Neural progenitor cell (in vitro differentiated cells): ENCODE measurements around the gene MYH7. TPM values are rescaled to one million over a fixed set of nuclear protein-coding genes. Genes with fewer than 3 reads are reported as not detected.
A peak's percentile ranks its signal among the peaks of the same experiment; 100 is the strongest.

Source experiments
- DNase-seq: peaks from one replicate; pipeline ENCODE4 v3.0.0-alpha.2; 2016; ENCODE audit warnings: low spot score
- H2AFZ ChIP-seq: fragments of 200-600 bp; sonication (generic); replicated peaks from 2 replicates; pipeline ENCODE4 v1.6.1; 2016; ENCODE audit warnings: antibody characterized with exemption
- H3F3A ChIP-seq: fragments of 200-600 bp; sonication (generic); 2 replicates; pipeline ENCODE4 v1.6.1; 2016; ENCODE audit warnings: antibody characterized with exemption, low read depth
- H3K27ac ChIP-seq: fragments of 200-600 bp; sonication (generic); 2 replicates; pipeline ENCODE4 v1.5.1; 2016; ENCODE audit warnings: mild to moderate bottlenecking
- H3K27me3 ChIP-seq: fragments of 200-600 bp; sonication (generic); 2 replicates; pipeline ENCODE4 v1.6.1; 2016; ENCODE audit warnings: mild to moderate bottlenecking, moderate library complexity
- H3K36me3 ChIP-seq: fragments of 200-600 bp; sonication (generic); 2 replicates; pipeline ENCODE4 v1.5.1; 2016
- H3K4me1 ChIP-seq: fragments of 200-600 bp; sonication (generic); 2 replicates; pipeline ENCODE4 v1.6.1; 2016; ENCODE audit warnings: mixed run types
- H3K4me2 ChIP-seq: fragments of 200-600 bp; sonication (generic); 2 replicates; pipeline ENCODE4 v1.6.1; 2016
- H3K4me3 ChIP-seq: fragments of 200-600 bp; sonication (generic); 2 replicates; pipeline ENCODE4 v1.5.1; 2016
- H3K79me2 ChIP-seq: fragments of 200-600 bp; sonication (generic); 2 replicates; pipeline ENCODE4 v1.6.1; 2016; ENCODE audit warnings: low read depth
- H3K9ac ChIP-seq: fragments of 200-600 bp; sonication (generic); 2 replicates; pipeline ENCODE4 v1.6.1; 2016
- H3K9me3 ChIP-seq: fragments of 200-600 bp; sonication (generic); 2 replicates; pipeline ENCODE4 v1.5.1; 2016; ENCODE audit warnings: low read depth
- H4K20me1 ChIP-seq: fragments of 200-600 bp; sonication (generic); 2 replicates; pipeline ENCODE4 v1.6.1; 2016; ENCODE audit warnings: low read depth
- H3K27ac Mint-ChIP-seq: 3 replicates; pipeline ENCODE4 v1.8.0; 2021; ENCODE audit warnings: mixed read lengths
- H3K27me3 Mint-ChIP-seq: 2 replicates; pipeline ENCODE4 v1.8.0; 2022; ENCODE audit warnings: low read depth, mild to moderate bottlenecking, inconsistent platforms, moderate library complexity, mixed read lengths; ENCODE audit not compliant: insufficient read depth
- H3K36me3 Mint-ChIP-seq: 3 replicates; pipeline ENCODE4 v1.8.0; 2021; ENCODE audit warnings: mixed read lengths
- H3K4me1 Mint-ChIP-seq: 3 replicates; pipeline ENCODE4 v1.8.0; 2021; ENCODE audit warnings: mixed read lengths
- H3K4me3 Mint-ChIP-seq: 3 replicates; pipeline ENCODE4 v1.8.0; 2021; ENCODE audit warnings: mild to moderate bottlenecking, moderate library complexity, mixed read lengths
- H3K9me3 Mint-ChIP-seq: 3 replicates; pipeline ENCODE4 v1.8.0; 2020; ENCODE audit warnings: mixed read lengths
- EZH2 ChIP-seq: fragments of 200-600 bp; sonication (generic); IDR thresholded peaks from 2 replicates; pipeline ENCODE4 v1.6.1; 2017; ENCODE audit warnings: antibody characterized with exemption, mild to moderate bottlenecking, moderate library complexity
- EZH2phosphoT487 ChIP-seq: fragments of 200-600 bp; sonication (generic); IDR thresholded peaks from 2 replicates; pipeline ENCODE4 v1.6.1; 2017; ENCODE audit warnings: antibody characterized with exemption
- total RNA-seq: library from RNA; depleted of rRNA; stranded (reverse); fragments of >200 nt; gene quantifications from 2 replicates; pipeline ENCODE4 v1.2.3, GENCODE V29; 2015; ENCODE audit warnings: low replicate concordance
- TF ChIP-seq, protein P1 (sequence below): fragments of 200-600 bp; sonication (generic); IDR thresholded peaks from 2 replicates; pipeline ENCODE4 v1.5.1; 2017; ENCODE audit warnings: antibody characterized with exemption, mild to moderate bottlenecking

MYH7 gene
- total RNA-seq, 1 donor from 2014 or later = not detected

DNA sequence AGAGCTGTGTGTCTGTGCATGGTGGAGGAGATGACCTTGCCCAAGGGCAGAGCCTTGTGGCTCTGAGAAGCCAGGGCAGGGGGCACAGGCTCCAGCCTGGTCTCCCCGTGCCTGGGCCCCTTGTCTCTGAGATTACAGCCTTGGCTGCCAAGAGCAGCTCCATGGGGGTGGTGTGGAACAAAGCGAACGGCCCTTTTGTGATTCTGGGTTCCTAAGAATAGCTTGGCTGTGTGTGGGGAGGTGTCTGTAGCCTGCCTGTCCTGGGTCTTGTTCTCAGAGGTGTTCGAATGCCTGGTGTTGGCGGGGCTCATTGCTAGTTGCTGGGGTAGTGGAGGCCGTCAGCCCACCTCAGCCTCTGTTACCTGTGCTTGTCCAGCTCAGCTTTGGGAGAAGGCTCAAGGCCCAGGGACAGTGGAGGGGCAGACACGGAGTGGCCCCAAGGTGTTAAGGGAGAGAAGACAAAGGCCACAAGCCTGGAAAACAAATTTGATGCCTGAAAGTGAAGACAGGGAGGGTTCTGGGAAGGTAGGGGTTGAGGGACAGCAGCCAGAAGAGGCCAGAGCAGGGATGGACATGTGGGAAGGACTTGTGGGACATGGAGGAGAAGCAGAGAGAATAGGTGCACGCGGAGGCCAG lies 7.4 kb upstream of the MYH7 start:
- H2AFZ ChIP-seq = peak overlapping the region; percentile 54
- Mint-ChIP-seq H3K36me3 (no peaks in the 10 kb centered on the region), H3K27me3 (peaks cover 12% of the 10 kb centered on the region), H3K9me3 (no peaks in the 10 kb centered on the region), H3K4me3 (no peak overlapping the region), H3K27ac (peak overlapping the region; percentile 95), H3K4me1 (peaks cover 45% of the 10 kb centered on the region)
- DNase-seq = peak; percentile 78
- peaks cover 43% of the 10 kb centered on the region for H3K4me1 ChIP-seq
- H4K20me1 ChIP-seq = no peaks in the 10 kb centered on the region
- TF ChIP-seq EZH2phosphoT487 = no peak
- TF ChIP-seq EZH2 = no peak
- TF ChIP-seq, protein P1, sequence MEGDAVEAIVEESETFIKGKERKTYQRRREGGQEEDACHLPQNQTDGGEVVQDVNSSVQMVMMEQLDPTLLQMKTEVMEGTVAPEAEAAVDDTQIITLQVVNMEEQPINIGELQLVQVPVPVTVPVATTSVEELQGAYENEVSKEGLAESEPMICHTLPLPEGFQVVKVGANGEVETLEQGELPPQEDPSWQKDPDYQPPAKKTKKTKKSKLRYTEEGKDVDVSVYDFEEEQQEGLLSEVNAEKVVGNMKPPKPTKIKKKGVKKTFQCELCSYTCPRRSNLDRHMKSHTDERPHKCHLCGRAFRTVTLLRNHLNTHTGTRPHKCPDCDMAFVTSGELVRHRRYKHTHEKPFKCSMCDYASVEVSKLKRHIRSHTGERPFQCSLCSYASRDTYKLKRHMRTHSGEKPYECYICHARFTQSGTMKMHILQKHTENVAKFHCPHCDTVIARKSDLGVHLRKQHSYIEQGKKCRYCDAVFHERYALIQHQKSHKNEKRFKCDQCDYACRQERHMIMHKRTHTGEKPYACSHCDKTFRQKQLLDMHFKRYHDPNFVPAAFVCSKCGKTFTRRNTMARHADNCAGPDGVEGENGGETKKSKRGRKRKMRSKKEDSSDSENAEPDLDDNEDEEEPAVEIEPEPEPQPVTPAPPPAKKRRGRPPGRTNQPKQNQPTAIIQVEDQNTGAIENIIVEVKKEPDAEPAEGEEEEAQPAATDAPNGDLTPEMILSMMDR = no peak
- peaks cover 29% of the 10 kb centered on the region for H3F3A ChIP-seq
- no peaks in the 10 kb centered on the region for H3K36me3 ChIP-seq
- H3K79me2 ChIP-seq = no peaks in the 10 kb centered on the region
- no peaks in the 10 kb centered on the region for H3K9me3 ChIP-seq
- no peak overlapping the region for H3K9ac ChIP-seq
- no peak overlapping the region for H3K4me3 ChIP-seq
- peaks cover 9% of the 10 kb centered on the region for H3K27me3 ChIP-seq
- no peak overlapping the region for H3K27ac ChIP-seq
- H3K4me2 ChIP-seq = peak overlapping the region; percentile 75

DNA sequence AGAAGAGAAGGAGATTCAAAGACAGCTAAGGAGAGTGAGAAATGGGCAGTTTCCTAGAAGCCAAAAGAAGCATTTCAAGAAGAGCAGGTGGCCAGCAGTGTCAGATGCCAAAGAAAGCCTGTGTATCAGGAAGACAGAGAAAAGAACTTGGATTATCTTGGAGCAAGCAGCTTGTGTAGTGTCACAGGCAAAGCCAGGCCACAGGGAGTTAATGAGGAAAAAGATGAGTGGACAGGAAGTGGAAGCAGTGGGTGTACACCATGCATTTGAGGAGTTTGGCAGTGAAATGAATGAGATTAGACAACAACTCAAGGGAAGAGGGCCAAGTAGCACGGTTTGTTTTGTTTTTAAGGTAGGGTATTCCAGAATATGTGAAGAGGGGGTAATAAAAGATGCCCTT lies 5.6 kb upstream of the MYH7 start:
- no peaks in the 10 kb centered on the region for H3K9me3 ChIP-seq
- Mint-ChIP-seq H3K4me3 (no peak overlapping the region), H3K4me1 (peaks cover 63% of the 10 kb centered on the region), H3K27me3 (peaks cover 12% of the 10 kb centered on the region), H3K36me3 (no peaks in the 10 kb centered on the region), H3K27ac (no peak overlapping the region), H3K9me3 (no peaks in the 10 kb centered on the region)
- H3K79me2 ChIP-seq = no peaks in the 10 kb centered on the region
- H3K27me3 ChIP-seq = peaks cover 9% of the 10 kb centered on the region
- TF ChIP-seq, protein P1 = no peak
- TF ChIP-seq EZH2 (no peak), EZH2phosphoT487 (no peak)
- peaks cover 61% of the 10 kb centered on the region for H3K4me1 ChIP-seq
- no peak overlapping the region for H3K9ac ChIP-seq
- H3K4me3 ChIP-seq = no peak overlapping the region
- H3K27ac ChIP-seq = no peak overlapping the region
- H3F3A ChIP-seq = peaks cover 46% of the 10 kb centered on the region
- H4K20me1 ChIP-seq = no peaks in the 10 kb centered on the region
- no peak overlapping the region for H3K4me2 ChIP-seq
- H2AFZ ChIP-seq = no peak overlapping the region
- DNase-seq = no peak
- no peaks in the 10 kb centered on the region for H3K36me3 ChIP-seq

DNA sequence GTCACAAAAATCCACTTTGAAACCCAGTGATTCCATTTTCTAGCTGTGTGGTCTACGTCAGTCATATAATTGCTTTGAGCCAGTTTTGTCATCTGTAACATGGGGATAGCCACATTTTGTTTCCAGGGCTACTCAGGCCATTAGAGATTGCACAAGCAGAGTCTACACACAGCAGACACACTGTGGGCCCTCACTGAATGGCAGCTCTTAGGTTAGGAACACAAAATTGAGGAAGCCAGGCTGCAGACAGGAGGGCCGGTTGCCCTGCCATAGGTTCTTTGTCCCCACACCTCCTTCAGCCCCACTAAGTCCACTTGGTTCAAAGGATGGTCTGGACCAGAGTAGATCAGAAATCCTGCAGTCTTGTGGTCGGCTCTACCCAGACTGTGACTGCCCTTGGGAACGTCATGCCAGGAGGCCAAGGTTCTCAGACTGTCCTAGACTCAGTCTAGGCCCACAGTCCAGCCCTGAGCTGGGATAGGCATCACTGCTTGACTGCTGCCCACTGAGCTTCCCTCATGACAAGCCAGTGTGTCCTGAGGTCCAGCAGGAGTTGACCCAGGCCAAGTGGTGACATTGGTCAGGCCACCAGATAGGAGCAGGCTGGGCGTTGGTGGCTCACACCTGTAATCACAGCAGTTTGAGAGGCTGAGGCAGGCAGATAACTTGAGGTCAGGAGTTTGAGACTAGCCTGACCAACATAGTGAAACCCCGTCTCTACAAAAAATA lies 3.8 kb upstream of the MYH7 start:
- Histone ChIP-seq H3K79me2 (no peaks in the 10 kb centered on the region), H4K20me1 (no peaks in the 10 kb centered on the region), H3K36me3 (no peaks in the 10 kb centered on the region), H3K4me3 (no peak overlapping the region), H3K9me3 (no peaks in the 10 kb centered on the region), H3F3A (peaks cover 49% of the 10 kb centered on the region), H3K4me2 (peak overlapping the region; percentile 65), H3K27ac (peak overlapping the region; percentile 75), H3K27me3 (peaks cover 9% of the 10 kb centered on the region), H3K4me1 (peaks cover 70% of the 10 kb centered on the region), H2AFZ (peak overlapping the region; percentile 64), H3K9ac (no peak overlapping the region)
- Mint-ChIP-seq H3K4me1 (peaks cover 78% of the 10 kb centered on the region), H3K4me3 (peak overlapping the region; percentile 69), H3K27ac (peak overlapping the region; percentile 100), H3K9me3 (no peaks in the 10 kb centered on the region), H3K27me3 (peaks cover 16% of the 10 kb centered on the region), H3K36me3 (peaks cover 2% of the 10 kb centered on the region)
- no peak for DNase-seq
- no peak for TF ChIP-seq EZH2phosphoT487
- TF ChIP-seq, protein P1 = no peak
- no peak for TF ChIP-seq EZH2
